ENCODE results near the gene GRPEL1. TPM values are rescaled to one million over a fixed set of nuclear protein-coding genes. Genes with fewer than 3 reads are reported as not detected.

The GRPEL1 gene
- total and polyA plus RNA-seq, 2 experiments from 2014 or later: 27.4 to 112 TPM

GRCh38 chr4:7054106-7054880 lies 13.6 kb downstream of the GRPEL1 start (continued):
- TF ChIP-seq ETS1 (IDR thresholded peaks at IDR 0.05) (no peak), CREB1 (CRISPR knock-in tag; IDR thresholded peaks at IDR 0.05; ENCODE audit: low read depth) (no peak), ZNF331 (CRISPR knock-in tag; IDR thresholded peaks at IDR 0.05; ENCODE audit: low read depth) (no peak), NANOG (IDR thresholded peaks at IDR 0.05; ENCODE audit: borderline replicate concordance) (no peak), CTCF (conservative IDR thresholded peaks at IDR 0.05; ENCODE audit: low read depth in 2 of 2) (no peak), JUNB (IDR thresholded peaks at IDR 0.05; ENCODE audit: unreplicated experiment) (no peak), POLR2AphosphoS5 (IDR thresholded peaks at IDR 0.05; ENCODE audit: low read depth) (no peak)

DNA sequence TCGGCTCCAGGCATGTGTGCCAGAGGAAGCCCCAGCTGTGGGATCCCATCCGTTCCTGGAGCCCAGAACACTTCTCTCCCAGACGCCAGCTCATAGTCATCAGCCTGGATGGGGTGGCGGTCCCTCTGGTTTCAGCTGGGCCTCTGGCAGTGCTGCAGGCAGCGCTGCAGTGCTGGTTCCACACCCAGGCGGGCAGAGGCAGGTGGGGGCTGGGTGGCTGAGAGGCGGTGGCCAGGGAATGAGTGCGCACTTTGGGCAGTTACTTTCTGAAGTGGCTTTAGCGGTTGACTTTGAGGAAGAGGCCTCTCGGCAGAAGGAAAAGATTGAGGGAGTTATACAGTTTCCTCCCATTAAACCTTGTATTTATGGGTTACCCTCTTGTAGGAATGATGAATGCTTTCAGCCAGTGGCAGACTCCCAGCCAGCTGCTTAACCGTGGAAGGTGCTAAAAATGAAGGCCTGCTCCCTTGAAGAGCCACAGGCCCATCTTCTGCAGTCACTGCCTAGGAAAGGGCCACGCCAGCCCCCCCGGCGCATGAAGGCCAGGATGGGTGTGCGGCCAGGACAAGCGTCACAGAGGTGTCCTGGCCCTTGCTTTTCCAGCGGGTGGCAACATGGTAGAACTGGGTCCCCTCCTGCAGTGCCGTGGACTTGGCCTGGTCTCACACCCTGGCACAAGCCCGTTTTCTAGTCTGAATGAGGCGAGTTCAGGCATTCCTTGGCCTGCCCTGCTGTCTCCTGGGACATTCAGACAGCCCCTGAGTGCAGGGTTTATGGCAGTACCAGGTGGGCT lies 14.7 kb downstream of the GRPEL1 start:
- ATAC-seq: no peak; the same call in 2 of the 3 replicates
- Histone ChIP-seq H3K79me2 (replicated peaks; ENCODE audit: insufficient read depth) (peaks cover 21% of the 10 kb centered on the region), H3K27me3 (ENCODE audit: insufficient read depth) (no peaks in the 10 kb centered on the region), H3K4me3 (no peak overlapping the region), H3F3A (replicated peaks; ENCODE audit: low read depth) (no peaks in the 10 kb centered on the region), H3K27ac (ENCODE audit: low read depth) (no peak overlapping the region), H2AFZ (no peak overlapping the region), H3K9me2 (ENCODE audit: insufficient read depth) (no peaks in the 10 kb centered on the region), H3K4me2 (no peak overlapping the region), H3K4me1 (ENCODE audit: insufficient read depth) (no peaks in the 10 kb centered on the region), H4K20me1 (replicated peaks; ENCODE audit: insufficient read depth) (peaks cover 22% of the 10 kb centered on the region), H3K36me3 (ENCODE audit: insufficient read depth) (no peaks in the 10 kb centered on the region)
- Mint-ChIP-seq H3K27ac (no peak overlapping the region), H3K36me3 (ENCODE audit: low read depth) (peaks cover 9% of the 10 kb centered on the region), H3K4me3 (no peak overlapping the region), H3K27me3 (ENCODE audit: insufficient read depth, low read depth, poor library complexity) (peaks cover 3% of the 10 kb centered on the region), H3K4me1 (peaks cover 16% of the 10 kb centered on the region), H3K9me3 (no peaks in the 10 kb centered on the region; the same call in 2 of the 3 replicates)
- no peak for DNase-seq (ENCODE audit: low spot score)
- TF ChIP-seq ETS1 (IDR thresholded peaks at IDR 0.05) (no peak), REST (IDR thresholded peaks at IDR 0.05; ENCODE audit: unreplicated experiment) (no peak), ZNF331 (CRISPR knock-in tag; IDR thresholded peaks at IDR 0.05; ENCODE audit: low read depth) (no peak), JUNB (IDR thresholded peaks at IDR 0.05; ENCODE audit: unreplicated experiment) (no peak), CREB1 (CRISPR knock-in tag; IDR thresholded peaks at IDR 0.05; ENCODE audit: low read depth) (no peak), CTCF (conservative IDR thresholded peaks at IDR 0.05; ENCODE audit: low read depth in 2 of 2) (no peak), EZH2phosphoT487 (IDR thresholded peaks at IDR 0.05; ENCODE audit: unreplicated experiment) (no peak), NANOG (IDR thresholded peaks at IDR 0.05; ENCODE audit: borderline replicate concordance) (no peak)
